Thyroid gland (tissue), 4 donors: ENCODE measurements around the gene AMDHD1. TPM values are rescaled to one million over a fixed set of nuclear protein-coding genes. Genes with fewer than 3 reads are reported as not detected.

Experiments used
- DNase-seq, 2 donors: peaks; one replicate each; pipeline ENCODE4 v3.0.0-alpha.2; 2019
- H3K27ac ChIP-seq, 3 donors: fragments of 200-600 bp; sonication (generic); 1 replicate in 2 of 3; 2 replicates in 1 of 3; pipeline ENCODE4 v1.5.1; 2016 to 2019; ENCODE audit warnings: mild to moderate bottlenecking in 1 of 3, moderate library complexity in 1 of 3
- H3K27me3 ChIP-seq: fragments of 200-600 bp; sonication (generic); one replicate; pipeline ENCODE4 v1.5.1; 2019
- H3K36me3 ChIP-seq, 2 donors: fragments of 200-600 bp; sonication (generic); one replicate each; pipeline ENCODE4 v1.5.1; 2016 to 2019
- H3K4me1 ChIP-seq, 2 donors: fragments of 200-600 bp; sonication (generic); one replicate each; pipeline ENCODE4 v1.5.1; 2017 to 2019
- H3K4me3 ChIP-seq, 3 donors: fragments of 200-600 bp; sonication (generic); replicated peaks in 1 of 3; 1 replicate in 2 of 3; 2 replicates in 1 of 3; pipeline ENCODE4 v1.5.1; 2016; ENCODE audit warnings: mild to moderate bottlenecking in 1 of 3
- H3K9me3 ChIP-seq: fragments of 200-600 bp; sonication (generic); one replicate; pipeline ENCODE4 v1.5.1; 2017
- CTCF ChIP-seq, 6 experiments: fragments of 200-600 bp in 3 of 6; fragments of 450-650 bp in 3 of 6; sonication (generic) in 3 of 6; IDR thresholded peaks; one replicate each; pipeline ENCODE4 v1.5.1; 2016 to 2019; ENCODE audit warnings: antibody characterized with exemption in 6 of 6, mild to moderate bottlenecking in 2 of 6, inconsistent platforms in 1 of 6, moderate library complexity in 1 of 6
- POLR2A ChIP-seq, 2 donors: fragments of 450-650 bp; IDR thresholded peaks; one replicate each; pipeline ENCODE4 v1.6.1; 2017; ENCODE audit warnings: antibody characterized with exemption in 2 of 2, mild to moderate bottlenecking in 2 of 2, moderate library complexity in 1 of 2
- WGBS, 2 donors: methylation state at CpG; one replicate each; pipeline ENCODE4 v1.1.5; 2017; 5-methylcytosine and 5-hydroxymethylcytosine counted together
- intact Hi-C: fragments of 100-400 bp; cut with DNase I; formaldehyde crosslinking; loops from one replicate; pipeline ENCODE4 v1.15.1; 2023
- total RNA-seq, 4 donors: library from RNA; depleted of rRNA; stranded (reverse); fragments of >200 nt; gene quantifications; one replicate each; pipeline ENCODE4 v1.2.3, GENCODE V29; 2016

AMDHD1 gene
- total RNA-seq, 4 donors from 2014 or later: 0.54 to 0.81 (median 0.78) TPM; not detected in 1

- Histone ChIP-seq H3K9me3 (no peaks in the 10 kb centered on the region), H3K27ac (no peak overlapping the region), H3K27me3 (no peaks in the 10 kb centered on the region), H3K4me3 (no peak overlapping the region), H3K36me3 (no peaks in the 10 kb centered on the region), H3K4me1 (no peaks in the 10 kb centered on the region)
- no peak for TF ChIP-seq POLR2A (IDR thresholded peaks at IDR 0.05)
- no peak for TF ChIP-seq CTCF (IDR thresholded peaks at IDR 0.05)
- WGBS, 2 donors: 74 to 85% methylated on average over 10 to 11 of the region's 11 CpGs
- intact Hi-C loops: no loop called here
- no peak for DNase-seq
Observed at GRCh38 chr12:95977764-95978305, 34.7 kb downstream of the AMDHD1 start.

- WGBS, 2 donors: 88 to 93% methylated on average over 5 of the region's 5 CpGs
- Histone ChIP-seq H3K9me3 (no peaks in the 10 kb centered on the region), H3K36me3 (no peaks in the 10 kb centered on the region), H3K4me3 (no peak overlapping the region), H3K27ac (no peak overlapping the region), H3K27me3 (no peaks in the 10 kb centered on the region), H3K4me1 (no peaks in the 10 kb centered on the region)
- intact Hi-C loops: no loop called here
- no peak for DNase-seq
- TF ChIP-seq POLR2A (IDR thresholded peaks at IDR 0.05) (no peak), CTCF (IDR thresholded peaks at IDR 0.05) (no peak)
Observed at GRCh38 chr12:95978351-95978750, 35.2 kb downstream of the AMDHD1 start.

GRCh38 chr12:95978774-95979173 is 35.6 kb downstream of the AMDHD1 start:
- TF ChIP-seq POLR2A (IDR thresholded peaks at IDR 0.05) (no peak), CTCF (IDR thresholded peaks at IDR 0.05) (no peak)
- no peak for DNase-seq
- H3K36me3 ChIP-seq: no peaks in the 10 kb centered on the region
- H3K27me3 ChIP-seq: no peaks in the 10 kb centered on the region
- 82 to 93% methylated on average over 3 of the region's 3 CpGs for WGBS, 2 donors
- intact Hi-C loops: no loop called here
- no peak overlapping the region for H3K4me3 ChIP-seq
- no peaks in the 10 kb centered on the region for H3K4me1 ChIP-seq
- no peak overlapping the region for H3K27ac ChIP-seq
- H3K9me3 ChIP-seq: no peaks in the 10 kb centered on the region

- Histone ChIP-seq H3K9me3 (no peaks in the 10 kb centered on the region), H3K4me1 (no peaks in the 10 kb centered on the region), H3K27ac (no peak overlapping the region), H3K27me3 (no peaks in the 10 kb centered on the region), H3K4me3 (no peak overlapping the region), H3K36me3 (no peaks in the 10 kb centered on the region)
- intact Hi-C loops: no loop called here
- no peak for DNase-seq
- TF ChIP-seq POLR2A (IDR thresholded peaks at IDR 0.05): no peak
- no peak for TF ChIP-seq CTCF (IDR thresholded peaks at IDR 0.05)
- 92 to 93% methylated on average over 5 of the region's 5 CpGs for WGBS, 2 donors
Observed at GRCh38 chr12:95980437-95980836, 37.3 kb downstream of the AMDHD1 start.

GRCh38 chr12:95982602-95983001 is 39.5 kb downstream of the AMDHD1 start:
- Histone ChIP-seq H3K36me3 (no peaks in the 10 kb centered on the region), H3K27ac (no peak overlapping the region), H3K27me3 (no peaks in the 10 kb centered on the region), H3K9me3 (no peaks in the 10 kb centered on the region), H3K4me1 (no peaks in the 10 kb centered on the region), H3K4me3 (no peak overlapping the region)
- no peak for TF ChIP-seq POLR2A (IDR thresholded peaks at IDR 0.05)
- no peak for TF ChIP-seq CTCF (IDR thresholded peaks at IDR 0.05)
- intact Hi-C loops: no loop called here
- 88 to 96% methylated on average over 1 of the region's 1 CpG for WGBS, 2 donors
- no peak for DNase-seq
